DOHH2 (cell line): Measurements from ENCODE around the gene LBP.

Experiments used
- H3F3A ChIP-seq: fragments of 200-600 bp; sonication (generic), shearing (Covaris generic); 2 replicates; pipeline ENCODE4 v1.6.0; 2016; ENCODE audit warnings: antibody characterized with exemption, mild to moderate bottlenecking; ENCODE audit not compliant: control insufficient read depth, insufficient read depth
- H3K27ac ChIP-seq: fragments of 200-600 bp; sonication (generic); 2 replicates; pipeline ENCODE4 v1.5.1; 2014; ENCODE audit warnings: low read depth, mild to moderate bottlenecking, low read length, moderate library complexity
- H3K27me3 ChIP-seq: fragments of 200-600 bp; sonication (generic); 2 replicates; pipeline ENCODE4 v1.6.1; 2014; ENCODE audit warnings: mild to moderate bottlenecking, low read length, mixed read lengths; ENCODE audit not compliant: control insufficient read depth
- H3K36me3 ChIP-seq: fragments of 200-600 bp; sonication (generic); 2 replicates; pipeline ENCODE4 v1.6.1; 2014; ENCODE audit warnings: mild to moderate bottlenecking, low read length, moderate library complexity, mixed read lengths; ENCODE audit not compliant: control insufficient read depth
- H3K4me1 ChIP-seq: fragments of 200-600 bp; sonication (generic); 2 replicates; pipeline ENCODE4 v1.6.1; 2014; ENCODE audit warnings: mild to moderate bottlenecking, low read length, mixed read lengths; ENCODE audit not compliant: control insufficient read depth
- H3K4me2 ChIP-seq: fragments of 200-600 bp; sonication (generic); 2 replicates; pipeline ENCODE4 v1.6.0; 2014; ENCODE audit warnings: mild to moderate bottlenecking, low read length, moderate library complexity
- H3K4me3 ChIP-seq: fragments of 200-600 bp; sonication (generic); 2 replicates; pipeline ENCODE4 v1.5.1; 2014; ENCODE audit warnings: mild to moderate bottlenecking, low read length, mixed read lengths
- H3K79me2 ChIP-seq: fragments of 200-600 bp; sonication (generic); 2 replicates; pipeline ENCODE4 v1.6.1; 2014; ENCODE audit warnings: mild to moderate bottlenecking, low read length, mixed read lengths; ENCODE audit not compliant: control insufficient read depth
- H3K9me2 ChIP-seq: fragments of 200-600 bp; sonication (generic); replicated peaks from 2 replicates; pipeline ENCODE4 v1.6.1; 2014; ENCODE audit warnings: mild to moderate bottlenecking, low read length, mixed read lengths; ENCODE audit not compliant: control insufficient read depth
- H3K9me3 ChIP-seq: fragments of 200-600 bp; sonication (generic); 2 replicates; pipeline ENCODE4 v1.6.1; 2014; ENCODE audit warnings: antibody characterized with exemption, low read length, mixed read lengths; ENCODE audit not compliant: control insufficient read depth, insufficient read depth
- H4K20me1 ChIP-seq: fragments of 200-600 bp; sonication (generic); 2 replicates; pipeline ENCODE4 v1.6.0; 2014; ENCODE audit warnings: low read depth, mild to moderate bottlenecking, antibody characterized with exemption, low read length, moderate library complexity; ENCODE audit not compliant: control insufficient read depth, insufficient read depth
- EZH2phosphoT487 ChIP-seq: fragments of 200-600 bp; sonication (generic); IDR thresholded peaks from 2 replicates; pipeline ENCODE4 v1.6.1; 2017; ENCODE audit warnings: borderline replicate concordance, mild to moderate bottlenecking, antibody characterized with exemption, low read length, moderate library complexity, mixed read lengths
- TF ChIP-seq, protein P1 (sequence below): fragments of 200-600 bp; sonication (generic); IDR thresholded peaks from one replicate; pipeline ENCODE4 v1.5.1; 2014; ENCODE audit warnings: antibody characterized with exemption, mild to moderate bottlenecking, low read depth, low read length; ENCODE audit not compliant: poor library complexity, severe bottlenecking

The LBP gene

DNA sequence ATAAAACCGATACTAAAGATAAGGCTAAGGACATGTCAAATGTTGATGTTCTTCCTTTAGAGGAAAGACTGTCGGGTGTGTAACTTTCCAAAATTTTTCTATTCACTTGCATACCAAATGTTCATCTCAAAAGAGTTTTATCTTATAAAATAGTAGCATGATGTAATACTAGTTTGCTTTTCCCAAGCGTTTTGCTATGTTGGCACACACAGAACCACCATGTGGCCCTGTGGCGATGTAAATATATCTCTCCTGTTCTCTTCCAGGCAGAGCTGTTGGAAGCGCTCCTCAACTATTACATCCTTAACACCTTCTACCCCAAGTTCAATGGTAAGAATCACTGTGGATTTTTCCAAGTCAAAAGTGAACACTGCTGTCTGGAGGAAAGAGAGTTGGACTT is 26.5 kb downstream of the LBP start:
- no peak for TF ChIP-seq EZH2phosphoT487
- TF ChIP-seq, protein P1, sequence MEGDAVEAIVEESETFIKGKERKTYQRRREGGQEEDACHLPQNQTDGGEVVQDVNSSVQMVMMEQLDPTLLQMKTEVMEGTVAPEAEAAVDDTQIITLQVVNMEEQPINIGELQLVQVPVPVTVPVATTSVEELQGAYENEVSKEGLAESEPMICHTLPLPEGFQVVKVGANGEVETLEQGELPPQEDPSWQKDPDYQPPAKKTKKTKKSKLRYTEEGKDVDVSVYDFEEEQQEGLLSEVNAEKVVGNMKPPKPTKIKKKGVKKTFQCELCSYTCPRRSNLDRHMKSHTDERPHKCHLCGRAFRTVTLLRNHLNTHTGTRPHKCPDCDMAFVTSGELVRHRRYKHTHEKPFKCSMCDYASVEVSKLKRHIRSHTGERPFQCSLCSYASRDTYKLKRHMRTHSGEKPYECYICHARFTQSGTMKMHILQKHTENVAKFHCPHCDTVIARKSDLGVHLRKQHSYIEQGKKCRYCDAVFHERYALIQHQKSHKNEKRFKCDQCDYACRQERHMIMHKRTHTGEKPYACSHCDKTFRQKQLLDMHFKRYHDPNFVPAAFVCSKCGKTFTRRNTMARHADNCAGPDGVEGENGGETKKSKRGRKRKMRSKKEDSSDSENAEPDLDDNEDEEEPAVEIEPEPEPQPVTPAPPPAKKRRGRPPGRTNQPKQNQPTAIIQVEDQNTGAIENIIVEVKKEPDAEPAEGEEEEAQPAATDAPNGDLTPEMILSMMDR = no peak
- no peaks in the 10 kb centered on the region for H4K20me1 ChIP-seq
- no peaks in the 10 kb centered on the region for H3K9me2 ChIP-seq
- H3K27me3 ChIP-seq = peaks cover 16% of the 10 kb centered on the region
- H3K4me2 ChIP-seq = no peak overlapping the region
- H3K27ac ChIP-seq = no peak overlapping the region
- no peaks in the 10 kb centered on the region for H3K79me2 ChIP-seq
- H3K9me3 ChIP-seq = no peaks in the 10 kb centered on the region
- no peaks in the 10 kb centered on the region for H3F3A ChIP-seq
- no peaks in the 10 kb centered on the region for H3K36me3 ChIP-seq
- H3K4me1 ChIP-seq = no peaks in the 10 kb centered on the region
- no peak overlapping the region for H3K4me3 ChIP-seq

DNA sequence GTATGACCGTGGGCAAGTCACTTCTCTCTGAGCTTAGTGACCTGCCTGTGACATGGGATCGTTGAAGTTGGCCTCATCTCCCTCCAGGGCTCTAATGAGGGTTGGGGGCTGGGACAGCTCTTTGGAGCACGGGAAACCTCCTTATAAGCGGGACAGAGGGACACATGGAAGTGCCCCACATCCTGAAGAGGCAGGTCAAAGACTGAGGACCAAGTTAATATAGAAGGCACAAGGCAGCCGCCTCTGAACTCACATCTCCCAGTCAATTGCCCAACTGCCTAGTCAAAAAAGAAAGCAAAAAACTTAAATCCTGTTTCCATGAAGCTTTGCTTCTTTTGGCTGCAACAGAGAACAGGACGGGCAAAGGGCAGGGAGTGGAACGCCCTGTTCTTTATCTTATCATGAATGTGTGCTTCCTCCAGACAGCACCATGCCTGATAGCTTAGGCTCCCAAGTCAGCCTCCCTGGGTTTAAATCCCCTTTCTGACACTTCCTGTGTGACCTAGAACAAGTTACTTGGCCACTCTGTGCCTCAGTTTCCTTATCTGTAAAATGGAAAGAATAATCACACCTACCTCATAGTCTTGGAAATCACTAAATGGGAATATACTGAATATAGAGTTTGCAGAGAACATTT is 27.1 kb downstream of the LBP start:
- no peak overlapping the region for H3K4me3 ChIP-seq
- no peaks in the 10 kb centered on the region for H3K9me3 ChIP-seq
- no peaks in the 10 kb centered on the region for H3K9me2 ChIP-seq
- peaks cover 16% of the 10 kb centered on the region for H3K27me3 ChIP-seq
- no peak overlapping the region for H3K4me2 ChIP-seq
- no peak for TF ChIP-seq EZH2phosphoT487
- TF ChIP-seq, protein P1 = no peak
- no peaks in the 10 kb centered on the region for H3F3A ChIP-seq
- no peak overlapping the region for H3K27ac ChIP-seq
- no peaks in the 10 kb centered on the region for H3K36me3 ChIP-seq
- no peaks in the 10 kb centered on the region for H3K4me1 ChIP-seq
- no peaks in the 10 kb centered on the region for H3K79me2 ChIP-seq
- no peaks in the 10 kb centered on the region for H4K20me1 ChIP-seq

DNA sequence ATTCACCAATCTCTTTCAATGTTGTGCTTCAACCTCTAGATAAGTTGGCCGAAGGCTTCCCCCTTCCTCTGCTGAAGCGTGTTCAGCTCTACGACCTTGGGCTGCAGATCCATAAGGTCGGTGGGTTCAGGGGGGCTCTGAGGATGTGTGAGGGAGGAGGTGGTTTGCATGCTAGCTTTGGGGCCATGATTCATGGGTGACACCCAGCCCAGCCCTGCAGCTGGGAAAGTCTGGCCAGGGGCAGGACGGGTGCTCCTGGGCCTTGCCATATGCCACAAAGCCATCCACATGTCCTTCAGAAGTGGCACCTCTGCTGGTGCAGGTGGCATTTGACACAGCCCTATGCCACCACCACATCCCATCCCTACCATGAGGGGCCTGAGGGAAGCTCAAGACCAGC is 27.6 kb downstream of the LBP start:
- H3K27ac ChIP-seq = no peak overlapping the region
- H4K20me1 ChIP-seq = no peaks in the 10 kb centered on the region
- TF ChIP-seq, protein P1 = no peak
- no peak for TF ChIP-seq EZH2phosphoT487
- H3K4me1 ChIP-seq = no peaks in the 10 kb centered on the region
- H3K4me2 ChIP-seq = no peak overlapping the region
- H3K9me2 ChIP-seq = no peaks in the 10 kb centered on the region
- peaks cover 16% of the 10 kb centered on the region for H3K27me3 ChIP-seq
- H3K79me2 ChIP-seq = no peaks in the 10 kb centered on the region
- H3K9me3 ChIP-seq = no peaks in the 10 kb centered on the region
- H3F3A ChIP-seq = no peaks in the 10 kb centered on the region
- H3K4me3 ChIP-seq = no peak overlapping the region
- H3K36me3 ChIP-seq = no peaks in the 10 kb centered on the region
